ENCODE data around the gene VPS35L. TPM values are rescaled to one million over a fixed set of nuclear protein-coding genes. Genes with fewer than 3 reads are reported as not detected.

VPS35L gene
- total RNA-seq, 1 donor from 2014 or later, result 24.6 TPM

Other genes starting within 250 kb of the VPS35L start
- gene TMC5, start 137.8 kb upstream of the VPS35L start, total RNA-seq, result not detected
- gene GDE1, start 33.6 kb upstream of the VPS35L start, total RNA-seq, result 110 TPM
- gene CCP110, start 31.8 kb upstream of the VPS35L start, total RNA-seq, result 8.5 TPM
- gene KNOP1, start 162.5 kb downstream of the VPS35L start, total RNA-seq, result 8.4 TPM
- 5.2 TPM for gene IQCK, start 162.6 kb downstream of the VPS35L start, total RNA-seq

Measured in Right ventricle myocardium inferior (tissue), 1 donor.